HAP-1 (cell line): ENCODE measurements around the gene SPAM1.
"Not testable (repeated sequence)": the region's sequence is repeated elsewhere in the genome, so short reads cannot be mapped to it uniquely, and the experiment has no call there.

Source experiments
- DNase-seq, 2 experiments: peaks; one replicate each; pipeline ENCODE4 v3.0.0-alpha.2; 2016 to 2020; ENCODE audit warnings: low spot score in 2 of 2
- H3K27me3 ChIP-seq: fragments of 250-450 bp; sonication (Bioruptor Pico); 2 replicates; pipeline ENCODE4 v1.5.1; 2020; ENCODE audit warnings: low read depth, mild to moderate bottlenecking, moderate library complexity
- H3K36me3 ChIP-seq: fragments of 250-450 bp; sonication (Bioruptor Pico); replicated peaks from 2 replicates; pipeline ENCODE4 v1.5.1; 2020; ENCODE audit warnings: mild to moderate bottlenecking
- H3K4me1 ChIP-seq: fragments of 250-450 bp; sonication (Bioruptor Pico); 2 replicates; pipeline ENCODE4 v1.5.1; 2020; ENCODE audit warnings: mild to moderate bottlenecking
- H3K4me3 ChIP-seq: fragments of 250-450 bp; sonication (Bioruptor Pico); 2 replicates; pipeline ENCODE4 v1.5.1; 2020; ENCODE audit warnings: mild to moderate bottlenecking, moderate library complexity
- H3K9me3 ChIP-seq: fragments of 250-450 bp; sonication (Bioruptor Pico); 2 replicates; pipeline ENCODE4 v1.5.1; 2020; ENCODE audit warnings: mild to moderate bottlenecking, moderate library complexity
- in situ Hi-C: fragments of 300-500 bp; cut with MboI; formaldehyde crosslinking; loops from 3 replicates; pipeline ENCODE4 v1.14.3; 2020; ENCODE audit warnings: low sequenced_read_pairs, inconsistent platforms, mixed read lengths

SPAM1 gene

GRCh38 chr7:123924941-123925340 is at the start of gene SPAM1:
Gene SPAM1 (plus strand): TSS chr7:123925241. CDS start chr7:123953571, 28,330 bp downstream.
- H3K4me3 ChIP-seq: no peak within 1 kb of the TSS
- in situ Hi-C loops: no loop called here
- no peaks in the 10 kb centered on the region for H3K4me1 ChIP-seq
- H3K36me3 ChIP-seq: no peaks in the 10 kb centered on the region
- H3K9me3 ChIP-seq: no peaks in the 10 kb centered on the region; the same call in 1 of the 2 replicates
- 0 out of 2 replicates have a peak, but pooled peaks cover 2% of the 10 kb centered on the region for H3K27me3 ChIP-seq
- DNase-seq: no peak

- H3K27me3 ChIP-seq: 0 out of 2 replicates have a peak, but pooled peaks cover 3% of the 10 kb centered on the region
- DNase-seq: no peak
- no peaks in the 10 kb centered on the region for H3K9me3 ChIP-seq
- no peak overlapping the region for H3K4me3 ChIP-seq
- no peaks in the 10 kb centered on the region for H3K36me3 ChIP-seq
- in situ Hi-C loops: no loop called here
- H3K4me1 ChIP-seq: no peaks in the 10 kb centered on the region
Measured at GRCh38 chr7:123876557-123877256, 48.3 kb upstream of the SPAM1 start.

- Histone ChIP-seq H3K4me1 (no peaks in the 10 kb centered on the region), H3K27me3 (no peaks in the 10 kb centered on the region), H3K9me3 (no peaks in the 10 kb centered on the region), H3K36me3 (no peaks in the 10 kb centered on the region), H3K4me3 (no peak overlapping the region)
- no peak for DNase-seq
- in situ Hi-C loops: no loop called here
Measured at GRCh38 chr7:123879628-123880027, 45.4 kb upstream of the SPAM1 start.

GRCh38 chr7:123881300-123881699 is 43.7 kb upstream of the SPAM1 start:
- Histone ChIP-seq H3K4me1 (no peaks in the 10 kb centered on the region), H3K27me3 (no peaks in the 10 kb centered on the region; the same call in 1 of the 2 replicates), H3K4me3 (no peak overlapping the region), H3K9me3 (no peaks in the 10 kb centered on the region), H3K36me3 (no peaks in the 10 kb centered on the region)
- no peak for DNase-seq
- in situ Hi-C loops: no loop called here

GRCh38 chr7:123883154-123883553 is 41.9 kb upstream of the SPAM1 start:
- in situ Hi-C loops: no loop called here
- no peaks in the 10 kb centered on the region for H3K9me3 ChIP-seq
- H3K4me3 ChIP-seq: no peak overlapping the region
- no peaks in the 10 kb centered on the region; the same call in 1 of the 2 replicates for H3K27me3 ChIP-seq
- no peaks in the 10 kb centered on the region for H3K36me3 ChIP-seq
- no peak for DNase-seq
- no peaks in the 10 kb centered on the region; the same call in 1 of the 2 replicates for H3K4me1 ChIP-seq

GRCh38 chr7:123888192-123888591 is 36.8 kb upstream of the SPAM1 start:
- H3K9me3 ChIP-seq: no peaks in the 10 kb centered on the region
- H3K36me3 ChIP-seq: no peaks in the 10 kb centered on the region
- DNase-seq: peak in 1 of 2 experiments; percentile 41
- no peaks in the 10 kb centered on the region; the same call in none of the 2 replicates for H3K27me3 ChIP-seq
- no peak overlapping the region for H3K4me3 ChIP-seq
- in situ Hi-C loops: no loop called here
- H3K4me1 ChIP-seq: peaks cover 2% of the 10 kb centered on the region; the same call in 1 of the 2 replicates

- DNase-seq: peak in 1 of 2 experiments; percentile 11
- in situ Hi-C loops, H3K9me3 ChIP-seq, H3K27me3 ChIP-seq, H3K36me3 ChIP-seq, H3K4me3 ChIP-seq, H3K4me1 ChIP-seq: not testable (repeated sequence)
Measured at GRCh38 chr7:123894753-123895152, 30.3 kb upstream of the SPAM1 start.

GRCh38 chr7:123901101-123901500 is 23.9 kb upstream of the SPAM1 start:
- H3K9me3 ChIP-seq: no peaks in the 10 kb centered on the region; the same call in 1 of the 2 replicates
- no peak overlapping the region for H3K4me3 ChIP-seq
- no peak for DNase-seq
- H3K4me1 ChIP-seq: no peaks in the 10 kb centered on the region
- no peaks in the 10 kb centered on the region for H3K27me3 ChIP-seq
- in situ Hi-C loops: no loop called here
- H3K36me3 ChIP-seq: no peaks in the 10 kb centered on the region

- in situ Hi-C loops: no loop called here
- H3K27me3 ChIP-seq: no peaks in the 10 kb centered on the region
- DNase-seq: no peak
- H3K4me3 ChIP-seq: no peak overlapping the region
- no peaks in the 10 kb centered on the region for H3K4me1 ChIP-seq
- no peaks in the 10 kb centered on the region for H3K36me3 ChIP-seq
- H3K9me3 ChIP-seq: no peaks in the 10 kb centered on the region; the same call in 1 of the 2 replicates
Measured at GRCh38 chr7:123905714-123906113, 19.3 kb upstream of the SPAM1 start.

- no peak overlapping the region for H3K4me3 ChIP-seq
- in situ Hi-C loops: no loop called here
- no peaks in the 10 kb centered on the region for H3K4me1 ChIP-seq
- peak; percentile 12 to 54 for DNase-seq
- H3K36me3 ChIP-seq: no peaks in the 10 kb centered on the region
- no peaks in the 10 kb centered on the region for H3K9me3 ChIP-seq
- no peaks in the 10 kb centered on the region for H3K27me3 ChIP-seq
Measured at GRCh38 chr7:123916240-123916724, 8.8 kb upstream of the SPAM1 start.

GRCh38 chr7:123917878-123918277 is 7.2 kb upstream of the SPAM1 start:
- in situ Hi-C loops: no loop called here
- DNase-seq: no peak
- H3K9me3 ChIP-seq: no peaks in the 10 kb centered on the region
- no peak overlapping the region for H3K4me3 ChIP-seq
- H3K4me1 ChIP-seq: no peaks in the 10 kb centered on the region
- 0 out of 2 replicates have a peak, but pooled peaks cover 2% of the 10 kb centered on the region for H3K27me3 ChIP-seq
- H3K36me3 ChIP-seq: no peaks in the 10 kb centered on the region

- Histone ChIP-seq H3K27me3 (0 out of 2 replicates have a peak, but pooled peaks cover 2% of the 10 kb centered on the region), H3K4me3 (no peak overlapping the region), H3K4me1 (no peaks in the 10 kb centered on the region), H3K9me3 (no peaks in the 10 kb centered on the region), H3K36me3 (no peaks in the 10 kb centered on the region)
- in situ Hi-C loops: no loop called here
- no peak for DNase-seq
Measured at GRCh38 chr7:123918309-123918708, 6.7 kb upstream of the SPAM1 start.

GRCh38 chr7:123923599-123923998 is 1.4 kb upstream of the SPAM1 start:
- no peaks in the 10 kb centered on the region for H3K36me3 ChIP-seq
- 0 out of 2 replicates have a peak, but pooled peaks cover 2% of the 10 kb centered on the region for H3K27me3 ChIP-seq
- no peaks in the 10 kb centered on the region; the same call in 1 of the 2 replicates for H3K9me3 ChIP-seq
- in situ Hi-C loops: no loop called here
- H3K4me3 ChIP-seq: no peak overlapping the region
- H3K4me1 ChIP-seq: no peaks in the 10 kb centered on the region
- DNase-seq: no peak

- DNase-seq: no peak
- Histone ChIP-seq H3K36me3 (no peaks in the 10 kb centered on the region), H3K4me3 (no peak overlapping the region), H3K27me3 (no peaks in the 10 kb centered on the region), H3K4me1 (no peaks in the 10 kb centered on the region), H3K9me3 (no peaks in the 10 kb centered on the region)
- in situ Hi-C loops: no loop called here
Measured at GRCh38 chr7:123929107-123929506, 4.1 kb downstream of the SPAM1 start.
